BE2C (cell line): ENCODE measurements around the gene PTPRCAP.
A peak's percentile ranks its signal among the peaks of the same experiment; 100 is the strongest.

ENCODE experiments used
- DNase-seq: peaks from one replicate; pipeline ENCODE4 v3.0.0-alpha.2; 2020
- H3K27me3 ChIP-seq: fragments of 250-450 bp; sonication (Bioruptor Pico); 2 replicates; pipeline ENCODE4 v1.5.1; 2020; ENCODE audit warnings: mild to moderate bottlenecking
- H3K36me3 ChIP-seq: fragments of 250-450 bp; sonication (Bioruptor Pico); 2 replicates; pipeline ENCODE4 v1.5.1; 2020; ENCODE audit warnings: mild to moderate bottlenecking
- H3K4me1 ChIP-seq: fragments of 250-450 bp; sonication (Bioruptor Pico); 2 replicates; pipeline ENCODE4 v1.5.1; 2020
- H3K4me3 ChIP-seq: 2 replicates; pipeline ENCODE4 v1.5.1; 2011; ENCODE audit warnings: low read depth, low read length
- H3K9me3 ChIP-seq: fragments of 250-450 bp; sonication (Bioruptor Pico); 2 replicates; pipeline ENCODE4 v1.5.1; 2020
- TF ChIP-seq, protein P1 (sequence below): IDR thresholded peaks from 2 replicates; pipeline ENCODE4 v1.5.1; 2012; ENCODE audit warnings: mild to moderate bottlenecking, low read depth, low read length

PTPRCAP gene

DNA sequence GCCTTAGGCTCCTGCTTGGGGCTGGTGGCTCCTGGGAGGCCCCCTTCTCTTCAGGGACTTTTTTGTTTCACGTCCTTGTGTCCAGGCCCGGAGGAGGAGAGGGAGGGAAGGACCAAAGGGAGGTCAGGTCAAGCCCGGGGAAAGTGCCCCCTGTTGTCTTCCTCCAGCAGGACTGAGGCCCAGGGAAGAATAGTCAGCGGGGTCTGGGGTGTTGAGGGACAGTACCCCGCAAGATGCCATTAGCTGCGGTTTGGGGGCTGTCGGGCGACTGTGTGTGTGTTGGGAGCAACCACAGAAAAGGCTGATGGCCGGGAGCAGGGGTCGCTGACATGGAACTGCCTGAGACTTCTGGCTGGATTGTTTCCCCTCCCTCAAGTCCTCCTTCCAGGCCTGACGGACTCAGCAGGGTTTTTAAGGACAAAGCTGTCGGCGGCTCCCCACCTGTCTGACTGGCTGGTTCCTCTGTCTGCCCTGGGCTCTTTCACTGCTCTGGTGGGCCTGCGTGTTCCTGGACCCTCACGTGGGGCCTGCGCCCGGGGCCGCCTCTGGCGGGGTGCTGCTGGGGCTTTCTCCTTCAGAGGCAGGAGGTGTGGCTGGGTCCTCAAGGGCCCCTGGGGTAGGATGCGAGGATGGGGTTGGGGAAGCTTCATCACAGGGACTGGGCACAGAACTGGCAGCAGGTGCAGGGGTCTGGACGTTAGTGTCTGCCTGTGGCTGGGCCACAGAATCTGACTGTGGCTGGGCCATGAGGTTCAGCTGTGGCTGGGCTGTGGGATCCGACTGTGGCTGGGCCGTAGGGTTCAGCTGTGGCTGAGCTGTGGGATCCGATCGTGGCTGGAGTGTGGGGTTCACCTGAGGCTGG is 13.5 kb upstream of the PTPRCAP start:
- no peak for DNase-seq
- Histone ChIP-seq H3K27me3 (no peaks in the 10 kb centered on the region), H3K4me1 (no peaks in the 10 kb centered on the region), H3K9me3 (no peaks in the 10 kb centered on the region), H3K36me3 (no peaks in the 10 kb centered on the region), H3K4me3 (no peak overlapping the region)
- TF ChIP-seq, protein P1, sequence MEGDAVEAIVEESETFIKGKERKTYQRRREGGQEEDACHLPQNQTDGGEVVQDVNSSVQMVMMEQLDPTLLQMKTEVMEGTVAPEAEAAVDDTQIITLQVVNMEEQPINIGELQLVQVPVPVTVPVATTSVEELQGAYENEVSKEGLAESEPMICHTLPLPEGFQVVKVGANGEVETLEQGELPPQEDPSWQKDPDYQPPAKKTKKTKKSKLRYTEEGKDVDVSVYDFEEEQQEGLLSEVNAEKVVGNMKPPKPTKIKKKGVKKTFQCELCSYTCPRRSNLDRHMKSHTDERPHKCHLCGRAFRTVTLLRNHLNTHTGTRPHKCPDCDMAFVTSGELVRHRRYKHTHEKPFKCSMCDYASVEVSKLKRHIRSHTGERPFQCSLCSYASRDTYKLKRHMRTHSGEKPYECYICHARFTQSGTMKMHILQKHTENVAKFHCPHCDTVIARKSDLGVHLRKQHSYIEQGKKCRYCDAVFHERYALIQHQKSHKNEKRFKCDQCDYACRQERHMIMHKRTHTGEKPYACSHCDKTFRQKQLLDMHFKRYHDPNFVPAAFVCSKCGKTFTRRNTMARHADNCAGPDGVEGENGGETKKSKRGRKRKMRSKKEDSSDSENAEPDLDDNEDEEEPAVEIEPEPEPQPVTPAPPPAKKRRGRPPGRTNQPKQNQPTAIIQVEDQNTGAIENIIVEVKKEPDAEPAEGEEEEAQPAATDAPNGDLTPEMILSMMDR: no peak

DNA sequence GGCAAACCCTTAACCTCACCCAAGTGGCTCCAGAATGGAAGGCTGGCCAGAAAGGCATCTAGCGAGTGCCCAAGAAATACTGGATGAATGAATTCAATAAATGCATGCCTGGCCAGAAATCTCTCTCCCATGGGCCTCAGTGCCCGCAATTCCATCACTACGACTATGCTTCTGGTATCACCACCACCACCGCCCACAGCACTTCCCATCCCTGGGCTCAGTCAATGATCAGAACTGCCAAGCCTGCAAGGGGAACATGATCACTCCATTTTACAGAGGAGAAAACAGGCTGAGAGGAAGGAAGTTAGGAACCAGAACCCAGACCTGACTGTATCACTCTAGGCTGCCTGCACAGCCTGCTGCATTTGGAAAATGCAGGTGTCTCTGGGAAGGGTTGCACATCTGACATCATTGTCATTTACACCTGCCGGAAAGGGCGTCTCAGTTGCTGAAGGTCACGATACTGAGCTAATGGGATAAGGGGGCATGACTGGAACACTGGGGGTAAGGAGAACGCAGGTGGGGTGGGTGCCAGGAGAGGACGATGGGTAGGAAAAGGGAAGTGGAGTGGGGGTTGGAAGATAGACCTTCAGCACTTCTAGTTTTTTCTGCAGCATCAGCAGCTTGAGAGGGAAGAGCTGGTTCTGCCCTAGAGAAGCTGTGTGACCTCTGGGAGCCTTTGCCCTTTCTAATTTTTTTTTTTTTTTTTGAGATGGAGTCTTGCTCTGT is 11.8 kb upstream of the PTPRCAP start:
- no peak for DNase-seq
- H3K27me3 ChIP-seq: no peaks in the 10 kb centered on the region
- TF ChIP-seq, protein P1: no peak
- no peaks in the 10 kb centered on the region for H3K36me3 ChIP-seq
- H3K4me3 ChIP-seq: no peak overlapping the region
- H3K9me3 ChIP-seq: no peaks in the 10 kb centered on the region
- no peaks in the 10 kb centered on the region for H3K4me1 ChIP-seq

DNA sequence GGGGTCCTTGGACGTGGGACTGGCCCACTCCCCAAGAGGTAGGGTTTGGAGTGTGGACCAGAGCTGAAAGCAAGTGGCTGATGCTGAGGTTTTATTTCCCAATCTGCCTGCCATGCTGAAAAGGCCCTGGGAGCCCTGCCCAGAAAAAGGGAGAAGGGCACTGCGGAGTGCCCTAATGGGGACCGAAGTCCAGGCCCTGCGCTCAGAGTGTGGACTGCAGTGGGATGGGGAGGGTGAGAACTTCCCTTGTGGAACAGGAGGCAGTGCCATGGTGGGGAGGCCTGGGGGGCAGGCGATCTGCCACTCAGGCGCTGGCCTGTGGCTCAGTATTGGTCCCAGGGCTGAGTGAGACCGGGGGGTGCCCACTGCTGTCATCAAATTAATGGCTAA is 10.7 kb upstream of the PTPRCAP start:
- Histone ChIP-seq H3K9me3 (no peaks in the 10 kb centered on the region), H3K4me1 (no peaks in the 10 kb centered on the region), H3K4me3 (no peak overlapping the region), H3K27me3 (no peaks in the 10 kb centered on the region), H3K36me3 (no peaks in the 10 kb centered on the region)
- TF ChIP-seq, protein P1: no peak
- no peak for DNase-seq

- no peaks in the 10 kb centered on the region for H3K4me1 ChIP-seq
- H3K9me3 ChIP-seq: no peaks in the 10 kb centered on the region
- TF ChIP-seq, protein P1: no peak
- H3K4me3 ChIP-seq: no peak overlapping the region
- 0 out of 2 replicates have a peak, but pooled peaks cover 3% of the 10 kb centered on the region for H3K36me3 ChIP-seq
- no peaks in the 10 kb centered on the region for H3K27me3 ChIP-seq
- no peak for DNase-seq
These were observed 8.0 kb upstream of the PTPRCAP start for GRCh38 chr11:67445515-67445914.

DNA sequence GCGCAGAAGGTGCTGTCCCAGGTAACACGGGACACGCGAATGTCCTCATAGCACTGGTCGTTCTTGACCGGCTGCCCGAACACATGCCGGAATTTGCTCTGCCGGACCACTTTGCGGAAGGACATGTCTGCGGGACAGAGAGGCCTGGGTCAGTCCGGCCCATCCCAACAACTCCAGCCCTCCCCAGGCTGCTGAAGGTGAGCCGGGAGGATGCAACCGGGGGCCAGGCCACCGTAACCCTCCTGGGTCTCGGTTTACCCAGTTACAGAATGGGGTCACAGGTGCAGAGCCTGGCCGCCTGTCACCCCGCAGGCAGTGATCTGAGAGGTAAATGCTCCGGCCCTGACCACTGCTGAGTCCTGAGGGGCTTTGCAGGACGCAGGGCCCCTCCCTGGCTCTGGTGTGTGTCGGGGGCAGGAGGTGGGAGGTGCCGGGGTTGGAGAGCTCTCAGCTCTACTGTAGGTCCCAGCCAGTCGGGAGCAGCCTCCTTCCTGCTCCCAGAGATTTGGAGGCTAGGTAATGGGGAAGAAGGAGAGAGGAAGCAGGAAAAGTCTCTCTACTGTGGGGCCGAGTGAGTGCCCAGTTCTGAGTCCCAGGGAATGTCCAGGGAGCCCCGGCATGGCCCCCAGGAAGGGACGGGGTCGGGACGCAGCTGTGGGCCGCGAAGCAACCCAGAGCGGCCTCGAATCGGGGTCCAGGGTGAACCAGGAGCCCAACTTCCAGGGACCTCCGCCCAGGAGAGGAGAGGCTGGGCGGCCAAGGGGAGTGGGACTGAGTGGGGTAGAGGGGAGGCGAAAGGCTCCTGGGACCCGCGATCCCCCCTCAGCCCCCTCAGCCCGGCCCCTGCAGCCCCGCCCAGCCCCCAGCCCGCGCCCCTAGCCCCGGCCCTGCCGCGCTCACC is 5.3 kb upstream of the PTPRCAP start:
- TF ChIP-seq, protein P1: no peak
- H3K36me3 ChIP-seq: 0 out of 2 replicates have a peak, but pooled peaks cover 3% of the 10 kb centered on the region
- H3K27me3 ChIP-seq: no peaks in the 10 kb centered on the region
- no peak for DNase-seq
- H3K4me1 ChIP-seq: no peaks in the 10 kb centered on the region
- H3K9me3 ChIP-seq: no peaks in the 10 kb centered on the region
- H3K4me3 ChIP-seq: peak overlapping the region; percentile 76
